EL (cell line): ENCODE measurements around the gene ATXN3L.
"Not testable (repeated sequence)": the region's sequence is repeated elsewhere in the genome, so short reads cannot be mapped to it uniquely, and the experiment has no call there.

ENCODE experiments used
- DNase-seq: peaks from one replicate; pipeline ENCODE4 v3.0.0-alpha.2; 2016

The ATXN3L gene

GRCh38 chrX:13304052-13304451 is 15.8 kb downstream of the ATXN3L start:
- DNase-seq = peak; percentile 42

GRCh38 chrX:13303248-13303647 is 16.6 kb downstream of the ATXN3L start:
- not testable (repeated sequence) for DNase-seq

- DNase-seq = no peak
Observed at GRCh38 chrX:13298836-13299235, 21.0 kb downstream of the ATXN3L start.

GRCh38 chrX:13295841-13296240 is 24.0 kb downstream of the ATXN3L start:
- no peak for DNase-seq

GRCh38 chrX:13293700-13294099 is 26.2 kb downstream of the ATXN3L start:
- no peak for DNase-seq

- no peak for DNase-seq
Observed at GRCh38 chrX:13290891-13291614, 28.8 kb downstream of the ATXN3L start.

GRCh38 chrX:13288671-13289070 is 31.2 kb downstream of the ATXN3L start:
- DNase-seq = no peak

- peak; percentile 62 for DNase-seq
Observed at GRCh38 chrX:13287816-13288215, 32.0 kb downstream of the ATXN3L start.

- no peak for DNase-seq
Observed at GRCh38 chrX:13285693-13286092, 34.2 kb downstream of the ATXN3L start.

GRCh38 chrX:13285229-13285628 is 34.6 kb downstream of the ATXN3L start:
- no peak for DNase-seq

GRCh38 chrX:13284570-13284969 is 35.3 kb downstream of the ATXN3L start:
- DNase-seq = no peak

- DNase-seq = peak; percentile 50
Observed at GRCh38 chrX:13283950-13284546, 35.8 kb downstream of the ATXN3L start.

- DNase-seq = no peak
Observed at GRCh38 chrX:13283512-13283911, 36.3 kb downstream of the ATXN3L start.

- DNase-seq = no peak
Observed at GRCh38 chrX:13281289-13281688, 38.6 kb downstream of the ATXN3L start.

- no peak for DNase-seq
Observed at GRCh38 chrX:13279279-13280018, 40.4 kb downstream of the ATXN3L start.

GRCh38 chrX:13277539-13277938 is 42.3 kb downstream of the ATXN3L start:
- DNase-seq = no peak

GRCh38 chrX:13276991-13277390 is 42.9 kb downstream of the ATXN3L start:
- DNase-seq = no peak

- no peak for DNase-seq
Observed at GRCh38 chrX:13275031-13275430, 44.8 kb downstream of the ATXN3L start.

GRCh38 chrX:13272426-13272825 is 47.4 kb downstream of the ATXN3L start:
- no peak for DNase-seq

- DNase-seq = no peak
Observed at GRCh38 chrX:13271511-13271910, 48.3 kb downstream of the ATXN3L start.

- no peak for DNase-seq
Observed at GRCh38 chrX:13270360-13270759, 49.5 kb downstream of the ATXN3L start.

GRCh38 chrX:13268874-13269273 is 51.0 kb downstream of the ATXN3L start:
- DNase-seq = no peak
